Kidney epithelial cell (primary cell): Measurements from ENCODE around the gene CAMK2A. TPM values are rescaled to one million over a fixed set of nuclear protein-coding genes. Genes with fewer than 3 reads are reported as not detected.

Source experiments
- DNase-seq: peaks from one replicate; pipeline ENCODE4 v3.0.0-alpha.2; 2010; ENCODE audit warnings: low read depth
- H3K27me3 ChIP-seq: 2 replicates; pipeline ENCODE4 v1.6.0; 2011; ENCODE audit warnings: low read length; ENCODE audit not compliant: control insufficient read depth, insufficient read depth
- H3K36me3 ChIP-seq: 2 replicates; pipeline ENCODE4 v1.5.1; 2011; ENCODE audit warnings: low read length; ENCODE audit not compliant: control insufficient read depth, insufficient read depth
- H3K4me3 ChIP-seq: 2 replicates; pipeline ENCODE4 v1.5.1; 2011; ENCODE audit warnings: low read depth, mild to moderate bottlenecking, control low read depth, low read length
- CTCF ChIP-seq: IDR thresholded peaks from 2 replicates; pipeline ENCODE4 v1.5.1; 2011; ENCODE audit warnings: mild to moderate bottlenecking, moderate library complexity, low read length, control low read depth, inconsistent platforms; ENCODE audit not compliant: insufficient read depth, poor library complexity, severe bottlenecking
- total RNA-seq: library from RNA; depleted of rRNA; stranded (reverse); fragments of >200 nt; gene quantifications from 2 replicates; pipeline ENCODE4 v1.2.3, GENCODE V29; 2015

The CAMK2A gene
- total RNA-seq, 1 donor from 2014 or later: not detected

GRCh38 chr5:150180241-150181026 lies 109.1 kb downstream of the CAMK2A start:
- no peak for TF ChIP-seq CTCF
- Histone ChIP-seq H3K27me3 (peaks cover 5% of the 10 kb centered on the region), H3K4me3 (no peak overlapping the region), H3K36me3 (no peaks in the 10 kb centered on the region)
- no peak for DNase-seq

GRCh38 chr5:150179019-150179620 lies 110.5 kb downstream of the CAMK2A start:
- TF ChIP-seq CTCF: no peak
- peaks cover 5% of the 10 kb centered on the region for H3K27me3 ChIP-seq
- H3K4me3 ChIP-seq: no peak overlapping the region
- DNase-seq: no peak
- H3K36me3 ChIP-seq: no peaks in the 10 kb centered on the region

- Histone ChIP-seq H3K4me3 (no peak overlapping the region), H3K36me3 (no peaks in the 10 kb centered on the region), H3K27me3 (peaks cover 2% of the 10 kb centered on the region)
- no peak for TF ChIP-seq CTCF
- DNase-seq: no peak
These were observed 111.3 kb downstream of the CAMK2A start for GRCh38 chr5:150178262-150178661.

- Histone ChIP-seq H3K4me3 (no peak overlapping the region), H3K27me3 (peaks cover 2% of the 10 kb centered on the region), H3K36me3 (no peaks in the 10 kb centered on the region)
- no peak for DNase-seq
- TF ChIP-seq CTCF: no peak
These were observed 111.9 kb downstream of the CAMK2A start for GRCh38 chr5:150177721-150178120.

- no peak for TF ChIP-seq CTCF
- DNase-seq: no peak
- Histone ChIP-seq H3K27me3 (peaks cover 2% of the 10 kb centered on the region), H3K4me3 (no peak overlapping the region), H3K36me3 (no peaks in the 10 kb centered on the region)
These were observed 112.7 kb downstream of the CAMK2A start for GRCh38 chr5:150176745-150177477.
